GM18498 (cell line): Measurements from ENCODE around the gene DDI2.

Source experiments
- ATAC-seq: cut with Tn5 transposase; IDR thresholded peaks from one replicate; pipeline ENCODE4 v1.9.1; 2021; ENCODE audit warnings: mild to moderate bottlenecking, moderate library complexity; ENCODE audit not compliant: unreplicated experiment

Gene DDI2

DNA sequence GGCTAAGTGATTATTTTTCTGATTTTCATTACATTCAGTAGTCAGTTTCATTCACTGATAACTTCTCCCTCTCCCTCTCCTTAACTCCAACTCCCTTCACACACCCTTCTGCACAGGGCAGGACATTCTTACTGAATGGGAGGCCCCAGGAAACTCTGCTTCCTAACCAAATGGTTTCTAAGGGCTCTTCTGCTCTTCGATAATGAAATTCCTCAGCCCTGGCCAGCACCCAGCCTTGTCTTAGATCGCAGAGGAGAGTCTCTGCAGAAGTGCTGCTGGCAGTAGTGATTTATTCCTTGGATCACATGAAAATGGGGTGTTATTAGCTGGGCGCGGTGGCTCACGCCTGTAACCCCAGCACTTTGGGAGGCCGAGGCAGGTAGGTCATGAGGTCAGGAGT lies 83.2 kb downstream of the DDI2 start:
- no peak for ATAC-seq

DNA sequence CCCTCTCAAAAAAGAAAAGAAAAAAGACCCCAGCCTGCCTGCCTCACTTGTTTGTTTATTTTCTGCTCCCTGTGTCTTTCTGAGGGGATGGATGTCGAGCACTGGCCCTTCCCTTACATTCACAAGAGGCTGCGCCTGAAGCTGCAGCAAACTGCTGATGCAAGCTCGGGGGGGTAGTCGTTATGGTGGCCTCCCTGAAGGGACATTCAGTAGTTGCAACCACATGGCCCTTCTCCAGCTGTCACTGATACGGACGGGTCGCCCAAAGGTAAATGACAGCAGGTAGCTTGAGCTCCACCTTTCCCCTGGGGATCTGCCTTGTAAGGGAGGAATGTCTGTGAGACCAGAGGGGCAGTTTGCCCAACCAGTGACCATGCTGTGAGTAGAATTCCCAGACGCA lies 84.5 kb downstream of the DDI2 start:
- no peak for ATAC-seq

DNA sequence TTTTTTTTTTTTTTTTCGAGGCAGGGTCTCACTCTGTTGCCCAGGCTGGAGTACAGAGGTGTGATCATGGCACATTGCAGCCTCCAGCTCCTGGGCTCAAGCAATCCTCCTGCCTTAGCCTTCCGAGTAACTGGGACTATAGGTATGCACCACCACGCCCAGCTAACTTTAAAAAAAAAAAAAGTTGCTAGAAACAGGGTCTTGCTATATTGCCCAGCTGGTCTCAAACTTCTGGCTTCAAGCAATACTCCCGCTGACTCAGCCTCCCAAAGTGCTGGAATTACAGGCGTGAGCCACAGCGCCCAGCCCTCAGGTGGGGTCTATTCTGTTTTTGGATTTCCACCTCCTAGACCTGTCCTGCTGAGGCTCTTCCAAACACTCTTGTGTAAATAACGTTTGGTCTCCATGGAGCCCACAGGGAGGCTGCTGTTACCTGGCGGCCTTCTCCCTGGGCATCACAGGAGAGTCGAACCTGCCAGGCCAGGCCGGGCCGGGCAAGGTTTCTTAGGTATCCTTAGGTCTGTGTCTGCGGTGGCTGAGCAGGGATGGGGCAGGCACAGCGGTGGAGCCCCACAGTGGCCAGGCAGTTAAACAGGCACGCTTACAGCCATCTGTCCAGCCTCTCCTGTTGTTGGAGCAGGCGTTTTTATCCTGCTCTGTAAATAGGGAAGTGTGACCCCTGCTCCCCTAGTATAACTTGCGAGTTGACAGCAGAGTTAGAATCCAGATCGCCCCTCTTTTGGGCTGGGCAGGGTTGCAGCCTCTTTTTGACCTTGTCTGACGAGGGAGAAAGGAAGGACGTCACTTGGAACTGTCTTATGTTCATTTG lies 85.7 kb downstream of the DDI2 start:
- no peak for ATAC-seq

DNA sequence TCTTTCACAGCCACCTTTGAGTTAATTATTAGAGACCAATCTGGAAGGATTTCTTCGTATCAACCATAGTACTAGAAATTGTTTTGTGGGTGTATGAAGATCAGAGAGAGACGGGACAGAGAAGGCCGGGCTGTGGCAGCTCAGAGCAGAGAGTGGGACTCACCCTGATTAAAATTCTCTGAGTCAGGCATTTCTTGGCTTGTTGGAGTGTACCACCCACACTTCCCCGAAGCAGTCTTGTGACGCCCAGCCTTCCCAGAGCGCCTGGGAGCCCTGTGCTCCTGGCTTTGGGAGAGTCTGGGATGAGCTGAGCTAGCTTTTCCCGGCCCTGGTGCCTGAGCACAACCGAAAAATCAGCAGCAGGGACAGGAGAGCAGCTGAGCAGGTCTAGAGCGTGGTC lies 86.3 kb downstream of the DDI2 start:
- no peak for ATAC-seq

- no peak for ATAC-seq
Observed at GRCh38 chr1:15704526-15705183, 87.4 kb downstream of the DDI2 start.

DNA sequence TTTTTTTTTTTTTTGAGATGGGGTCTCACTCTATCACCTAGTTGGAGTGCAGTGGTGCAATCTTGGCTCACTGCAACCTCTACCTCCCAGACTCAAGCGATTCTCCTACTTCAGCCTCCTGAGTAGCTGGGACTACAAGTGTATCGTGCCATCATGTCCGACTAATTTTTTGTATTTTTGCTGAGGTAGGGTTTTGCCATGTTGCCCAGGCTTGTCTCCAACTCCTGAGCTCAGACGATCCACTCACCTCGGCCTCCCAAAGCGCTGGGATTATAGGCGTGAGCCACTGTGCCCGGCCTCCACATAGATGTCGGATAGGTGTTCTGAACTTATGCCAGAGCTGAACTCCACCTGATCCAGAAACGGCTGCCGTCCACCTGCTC lies 87.9 kb downstream of the DDI2 start:
- no peak for ATAC-seq

DNA sequence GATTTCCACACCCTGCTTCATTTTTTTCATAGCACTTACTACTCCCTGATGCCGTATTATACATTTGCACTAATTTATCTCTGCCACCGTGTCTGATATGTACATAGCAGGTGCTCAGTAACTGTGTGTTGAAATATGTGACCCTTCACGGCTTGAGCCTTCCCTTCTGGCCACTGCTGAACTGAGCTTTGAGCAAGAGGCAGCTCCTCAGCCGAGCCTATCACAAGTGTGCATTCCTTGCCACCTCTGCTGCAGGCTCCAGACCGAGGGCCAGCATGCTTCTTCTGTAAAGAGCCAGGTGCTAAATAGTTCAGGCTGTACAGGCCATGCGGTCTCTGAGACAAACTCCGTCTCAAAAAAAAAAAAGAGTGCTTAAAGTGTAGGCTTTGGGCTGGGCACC lies 89.5 kb downstream of the DDI2 start:
- no peak for ATAC-seq

DNA sequence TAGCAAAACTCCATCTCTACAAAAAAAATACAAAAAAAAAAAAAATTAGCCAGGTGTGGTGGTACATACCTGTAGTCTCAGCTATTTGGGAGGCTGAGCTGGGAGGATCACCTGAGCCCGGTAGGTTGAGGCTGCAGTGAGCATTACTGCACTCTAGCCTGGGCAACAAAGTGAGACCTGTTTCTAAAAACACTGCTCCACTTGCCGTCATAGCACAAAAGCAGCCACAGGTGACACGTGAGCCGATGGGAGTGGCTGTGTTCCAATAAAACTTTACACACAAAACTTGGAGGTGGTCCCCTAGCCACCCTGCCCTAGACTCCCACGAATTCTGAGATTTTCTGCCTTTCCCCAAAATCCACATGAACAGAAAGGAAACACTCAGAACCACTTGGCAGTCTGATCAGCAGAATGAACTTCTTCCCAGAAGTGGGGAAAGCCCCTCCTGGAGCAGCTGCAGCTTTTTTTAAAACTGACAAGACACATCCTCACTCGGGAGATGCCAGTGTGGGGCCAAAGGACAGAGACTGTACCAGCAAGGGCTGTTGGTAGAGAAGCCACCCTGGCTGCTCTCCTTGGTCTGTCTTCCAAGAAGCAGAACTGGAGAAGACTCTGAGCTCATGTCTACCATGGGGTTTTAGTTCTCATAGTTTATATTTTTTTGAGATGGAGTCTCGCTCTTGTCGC lies 90.1 kb downstream of the DDI2 start:
- no peak for ATAC-seq

GRCh38 chr1:15708486-15709137 lies 91.4 kb downstream of the DDI2 start:
- ATAC-seq: no peak

DNA sequence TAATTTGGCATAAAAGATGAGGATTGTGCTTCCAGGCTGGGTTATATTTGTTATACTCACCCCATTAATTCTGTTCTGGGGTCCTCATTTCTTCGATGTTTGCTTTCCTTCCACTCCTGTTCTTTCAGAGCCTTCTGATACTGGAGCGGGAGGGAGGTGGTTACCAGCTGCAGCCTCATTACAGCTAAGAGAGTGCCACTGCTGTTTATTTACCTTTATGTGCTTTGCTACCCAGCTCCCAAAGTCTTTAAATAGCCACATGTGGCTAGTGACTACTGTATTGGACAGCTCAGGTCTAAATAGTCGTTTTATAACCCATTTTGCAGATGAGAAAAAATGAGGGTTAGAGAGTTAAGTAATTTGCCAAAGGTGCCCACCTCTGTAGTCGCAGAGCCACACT lies 92.0 kb downstream of the DDI2 start:
- no peak for ATAC-seq

DNA sequence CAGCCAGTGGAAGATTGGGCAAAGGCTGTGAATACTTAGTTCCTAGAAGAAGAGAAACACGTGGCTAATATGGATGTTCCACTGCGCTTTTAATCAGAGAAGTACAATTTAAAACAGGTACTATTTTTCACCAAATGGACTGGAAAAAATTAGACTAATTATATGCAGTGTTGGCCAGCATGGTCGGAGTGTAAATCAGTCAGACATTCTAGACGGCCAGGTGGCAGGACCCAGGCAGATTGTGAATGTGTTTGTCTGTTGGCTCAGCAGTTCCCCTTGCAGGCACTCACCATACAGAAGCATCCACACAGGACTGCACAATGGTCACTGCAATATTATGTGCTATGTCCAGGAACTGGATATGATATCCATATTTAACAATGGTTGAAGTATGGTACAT lies 94.9 kb downstream of the DDI2 start:
- ATAC-seq: no peak

DNA sequence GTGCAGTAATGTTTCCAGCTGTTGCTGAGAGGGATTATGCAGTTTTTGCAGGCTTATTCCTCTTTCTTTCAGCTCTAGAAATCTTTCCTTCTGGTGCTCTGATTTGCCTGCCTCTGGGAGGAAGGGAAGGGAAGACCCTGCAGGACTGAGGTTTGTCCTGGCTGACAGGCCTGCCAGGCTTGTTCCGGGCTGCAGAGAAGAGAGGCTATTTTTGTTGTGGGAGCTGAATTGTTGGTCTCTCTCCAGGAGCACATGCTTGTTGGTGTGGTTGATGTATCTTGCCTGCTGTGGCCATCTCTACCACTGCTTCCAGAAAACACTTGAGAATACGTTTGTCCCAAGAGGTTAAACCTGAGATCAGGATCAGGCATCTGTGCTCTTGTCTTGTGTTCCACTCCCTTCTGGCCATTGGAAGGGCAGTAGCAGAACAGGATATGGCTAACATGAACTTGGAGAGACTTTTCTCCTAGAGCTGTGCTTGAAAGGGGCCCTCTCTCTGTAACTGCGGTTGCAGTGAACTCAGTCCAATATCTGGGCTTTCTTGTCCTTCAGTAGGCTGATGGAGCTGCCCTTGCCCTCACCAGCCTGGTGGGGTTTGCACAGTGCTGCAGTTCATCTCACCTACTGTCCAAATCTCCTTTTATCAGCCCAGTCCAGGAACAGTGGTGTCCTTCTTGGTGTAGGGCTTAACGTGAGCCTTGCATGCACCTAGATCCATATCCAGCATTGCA lies 97.3 kb downstream of the DDI2 start:
- ATAC-seq: no peak

- no peak for ATAC-seq
Observed at GRCh38 chr1:15717418-15718125, 100.3 kb downstream of the DDI2 start.

- no peak for ATAC-seq
Observed at GRCh38 chr1:15718199-15718601, 100.9 kb downstream of the DDI2 start.
